ENCODE measurements around the gene PPIF.

The PPIF gene

GRCh38 chr10:79351332-79351731 lies 4.1 kb downstream of the PPIF start:
- H3K36me3 ChIP-seq (ENCODE audit: insufficient read depth, low read length), result peaks cover 65% of the 10 kb centered on the region

GRCh38 chr10:79352035-79352877 lies 5.0 kb downstream of the PPIF start:
- H3K36me3 ChIP-seq (ENCODE audit: insufficient read depth, low read length), result peaks cover 65% of the 10 kb centered on the region
- peaks cover 8% of the 10 kb centered on the region for H3K9me3 ChIP-seq (ENCODE audit: low read length)
- no peak overlapping the region for H2AFZ ChIP-seq (ENCODE audit: low read depth, low read length)

More at GRCh38 chr10:79351332-79351731, 4.1 kb downstream of the PPIF start:
- no peaks in the 10 kb centered on the region for H3K27me3 ChIP-seq (ENCODE audit: insufficient read depth, low read length)
- peaks cover 16% of the 10 kb centered on the region for H3K4me1 ChIP-seq (ENCODE audit: insufficient read depth, low read length)
- peaks cover 8% of the 10 kb centered on the region for H3K9me3 ChIP-seq (ENCODE audit: low read length)
- H3K4me3 ChIP-seq (ENCODE audit: low read length), result no peak overlapping the region
- H2AFZ ChIP-seq (ENCODE audit: low read depth, low read length), result no peak overlapping the region

GRCh38 chr10:79353000-79353406 lies 5.7 kb downstream of the PPIF start:
- Histone ChIP-seq H2AFZ (ENCODE audit: low read depth, low read length) (no peak overlapping the region), H3K4me1 (ENCODE audit: insufficient read depth, low read length) (peaks cover 7% of the 10 kb centered on the region), H3K9me3 (ENCODE audit: low read length) (peaks cover 8% of the 10 kb centered on the region), H3K27me3 (ENCODE audit: insufficient read depth, low read length) (no peaks in the 10 kb centered on the region), H3K4me3 (ENCODE audit: low read length) (no peak overlapping the region), H3K36me3 (ENCODE audit: insufficient read depth, low read length) (peaks cover 65% of the 10 kb centered on the region)

More at GRCh38 chr10:79352035-79352877, 5.0 kb downstream of the PPIF start:
- Histone ChIP-seq H3K4me1 (ENCODE audit: insufficient read depth, low read length) (peaks cover 9% of the 10 kb centered on the region), H3K4me3 (ENCODE audit: low read length) (no peak overlapping the region), H3K27me3 (ENCODE audit: insufficient read depth, low read length) (no peaks in the 10 kb centered on the region)

DNA sequence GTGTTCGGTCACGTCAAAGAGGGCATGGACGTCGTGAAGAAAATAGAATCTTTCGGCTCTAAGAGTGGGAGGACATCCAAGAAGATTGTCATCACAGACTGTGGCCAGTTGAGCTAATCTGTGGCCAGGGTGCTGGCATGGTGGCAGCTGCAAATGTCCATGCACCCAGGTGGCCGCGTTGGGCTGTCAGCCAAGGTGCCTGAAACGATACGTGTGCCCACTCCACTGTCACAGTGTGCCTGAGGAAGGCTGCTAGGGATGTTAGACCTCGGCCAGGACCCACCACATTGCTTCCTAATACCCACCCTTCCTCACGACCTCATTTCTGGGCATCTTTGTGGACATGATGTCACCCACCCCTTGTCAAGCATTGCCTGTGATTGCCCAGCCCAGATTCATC lies 6.5 kb downstream of the PPIF start:
- no peaks in the 10 kb centered on the region for H3K4me1 ChIP-seq (ENCODE audit: insufficient read depth, low read length)
- H3K27me3 ChIP-seq (ENCODE audit: insufficient read depth, low read length), result no peaks in the 10 kb centered on the region
- no peak overlapping the region for H2AFZ ChIP-seq (ENCODE audit: low read depth, low read length)
- peaks cover 65% of the 10 kb centered on the region for H3K36me3 ChIP-seq (ENCODE audit: insufficient read depth, low read length)
- H3K4me3 ChIP-seq (ENCODE audit: low read length), result no peak overlapping the region
- peaks cover 8% of the 10 kb centered on the region for H3K9me3 ChIP-seq (ENCODE audit: low read length)

DNA sequence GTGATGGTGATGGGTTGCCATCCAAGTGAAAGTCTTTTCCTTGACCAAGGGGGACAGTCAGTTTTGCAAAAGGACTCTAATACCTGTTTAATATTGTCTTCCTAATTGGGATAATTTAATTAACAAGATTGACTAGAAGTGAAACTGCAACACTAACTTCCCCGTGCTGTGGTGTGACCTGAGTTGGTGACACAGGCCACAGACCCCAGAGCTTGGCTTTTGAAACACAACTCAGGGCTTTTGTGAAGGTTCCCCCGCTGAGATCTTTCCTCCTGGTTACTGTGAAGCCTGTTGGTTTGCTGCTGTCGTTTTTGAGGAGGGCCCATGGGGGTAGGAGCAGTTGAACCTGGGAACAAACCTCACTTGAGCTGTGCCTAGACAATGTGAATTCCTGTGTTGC lies 6.9 kb downstream of the PPIF start:
- Histone ChIP-seq H3K4me3 (ENCODE audit: low read length) (no peak overlapping the region), H3K27me3 (ENCODE audit: insufficient read depth, low read length) (no peaks in the 10 kb centered on the region), H3K4me1 (ENCODE audit: insufficient read depth, low read length) (no peaks in the 10 kb centered on the region), H3K36me3 (ENCODE audit: insufficient read depth, low read length) (peaks cover 62% of the 10 kb centered on the region), H2AFZ (ENCODE audit: low read depth, low read length) (no peak overlapping the region), H3K9me3 (ENCODE audit: low read length) (peaks cover 8% of the 10 kb centered on the region)

GRCh38 chr10:79354615-79355014 lies 7.3 kb downstream of the PPIF start:
- H3K4me1 ChIP-seq (ENCODE audit: insufficient read depth, low read length), result no peaks in the 10 kb centered on the region
- peaks cover 57% of the 10 kb centered on the region for H3K36me3 ChIP-seq (ENCODE audit: insufficient read depth, low read length)
- H3K4me3 ChIP-seq (ENCODE audit: low read length), result no peak overlapping the region
- peaks cover 8% of the 10 kb centered on the region for H3K9me3 ChIP-seq (ENCODE audit: low read length)
- H3K27me3 ChIP-seq (ENCODE audit: insufficient read depth, low read length), result no peaks in the 10 kb centered on the region
- H2AFZ ChIP-seq (ENCODE audit: low read depth, low read length), result no peak overlapping the region

DNA sequence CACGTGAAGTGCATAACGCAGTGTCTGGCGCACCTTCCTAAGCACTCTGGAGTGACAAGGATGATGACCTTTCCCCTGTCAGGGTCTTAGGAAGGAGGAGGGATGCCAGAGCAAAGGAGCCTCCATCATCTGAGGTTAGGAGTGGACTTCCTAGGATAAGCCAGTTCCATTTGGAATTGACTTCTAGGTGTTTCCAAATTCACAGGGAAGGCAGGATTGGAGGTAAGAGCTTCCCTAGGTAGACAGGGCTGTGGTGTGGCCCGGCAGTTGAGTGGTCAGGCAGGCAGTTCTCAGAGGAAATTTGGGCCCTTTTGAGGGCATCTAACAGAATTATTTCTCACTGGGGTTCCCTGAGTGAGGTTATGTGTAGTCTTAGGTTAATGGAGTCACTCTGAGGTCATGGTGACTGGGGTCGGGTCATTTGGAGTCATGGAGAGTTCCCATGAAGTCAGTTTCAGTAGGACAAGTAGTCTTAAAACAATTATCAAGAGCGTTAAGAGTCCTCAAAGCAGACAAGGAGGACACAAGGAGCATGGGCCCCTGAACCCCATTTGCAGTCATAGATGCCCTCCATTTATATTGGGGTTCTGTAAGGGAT lies 8.2 kb downstream of the PPIF start:
- no peak overlapping the region for H3K4me3 ChIP-seq (ENCODE audit: low read length)
- H3K36me3 ChIP-seq (ENCODE audit: insufficient read depth, low read length), result peaks cover 48% of the 10 kb centered on the region
- no peak overlapping the region for H2AFZ ChIP-seq (ENCODE audit: low read depth, low read length)
- peaks cover 8% of the 10 kb centered on the region for H3K9me3 ChIP-seq (ENCODE audit: low read length)
- H3K4me1 ChIP-seq (ENCODE audit: insufficient read depth, low read length), result no peaks in the 10 kb centered on the region
- no peaks in the 10 kb centered on the region for H3K27me3 ChIP-seq (ENCODE audit: insufficient read depth, low read length)

DNA sequence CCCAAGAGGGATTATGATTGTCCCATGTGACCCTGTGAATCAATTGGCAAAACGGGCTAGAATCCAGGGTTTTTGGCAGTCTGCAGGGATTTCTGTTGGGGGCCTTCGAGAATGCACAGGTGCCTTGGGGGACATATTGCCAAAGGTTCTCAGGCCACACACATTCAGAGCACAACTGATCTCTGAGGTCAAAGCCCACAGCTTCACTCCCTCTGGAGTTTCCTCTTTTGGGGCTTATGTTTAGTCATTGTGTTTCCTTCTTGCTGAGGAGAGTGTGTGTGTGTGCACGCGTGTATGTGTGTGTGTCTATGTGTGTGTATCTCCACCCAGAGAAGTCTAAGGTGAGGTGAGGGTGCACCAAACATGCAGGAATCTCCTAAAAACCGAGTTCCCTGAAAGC lies 8.8 kb downstream of the PPIF start:
- Histone ChIP-seq H3K4me1 (ENCODE audit: insufficient read depth, low read length) (no peaks in the 10 kb centered on the region), H3K27me3 (ENCODE audit: insufficient read depth, low read length) (no peaks in the 10 kb centered on the region), H3K36me3 (ENCODE audit: insufficient read depth, low read length) (peaks cover 43% of the 10 kb centered on the region), H3K9me3 (ENCODE audit: low read length) (peaks cover 8% of the 10 kb centered on the region), H3K4me3 (ENCODE audit: low read length) (no peak overlapping the region), H2AFZ (ENCODE audit: low read depth, low read length) (no peak overlapping the region)

- H3K4me3 ChIP-seq (ENCODE audit: low read length), result no peak overlapping the region
- peaks cover 32% of the 10 kb centered on the region for H3K36me3 ChIP-seq (ENCODE audit: insufficient read depth, low read length)
- no peak overlapping the region for H2AFZ ChIP-seq (ENCODE audit: low read depth, low read length)
- H3K9me3 ChIP-seq (ENCODE audit: low read length), result peaks cover 8% of the 10 kb centered on the region
- H3K27me3 ChIP-seq (ENCODE audit: insufficient read depth, low read length), result no peaks in the 10 kb centered on the region
- H3K4me1 ChIP-seq (ENCODE audit: insufficient read depth, low read length), result no peaks in the 10 kb centered on the region
Observed at GRCh38 chr10:79357180-79357579, 9.9 kb downstream of the PPIF start.

GRCh38 chr10:79358811-79359210 lies 11.5 kb downstream of the PPIF start:
- H3K27me3 ChIP-seq (ENCODE audit: insufficient read depth, low read length), result no peaks in the 10 kb centered on the region
- no peak overlapping the region for H3K4me3 ChIP-seq (ENCODE audit: low read length)
- H3K36me3 ChIP-seq (ENCODE audit: insufficient read depth, low read length), result peaks cover 16% of the 10 kb centered on the region
- H3K4me1 ChIP-seq (ENCODE audit: insufficient read depth, low read length), result no peaks in the 10 kb centered on the region
- H3K9me3 ChIP-seq (ENCODE audit: low read length), result peaks cover 2% of the 10 kb centered on the region
- no peak overlapping the region for H2AFZ ChIP-seq (ENCODE audit: low read depth, low read length)

- Histone ChIP-seq H3K36me3 (ENCODE audit: insufficient read depth, low read length) (peaks cover 4% of the 10 kb centered on the region), H3K4me3 (ENCODE audit: low read length) (no peak overlapping the region), H3K9me3 (ENCODE audit: low read length) (no peaks in the 10 kb centered on the region), H2AFZ (ENCODE audit: low read depth, low read length) (no peak overlapping the region), H3K27me3 (ENCODE audit: insufficient read depth, low read length) (no peaks in the 10 kb centered on the region), H3K4me1 (ENCODE audit: insufficient read depth, low read length) (no peaks in the 10 kb centered on the region)
Observed at GRCh38 chr10:79359816-79360498, 12.7 kb downstream of the PPIF start.

- H3K4me3 ChIP-seq (ENCODE audit: low read length), result no peak overlapping the region
- no peaks in the 10 kb centered on the region for H3K27me3 ChIP-seq (ENCODE audit: insufficient read depth, low read length)
- no peak overlapping the region for H2AFZ ChIP-seq (ENCODE audit: low read depth, low read length)
- no peaks in the 10 kb centered on the region for H3K4me1 ChIP-seq (ENCODE audit: insufficient read depth, low read length)
- H3K9me3 ChIP-seq (ENCODE audit: low read length), result no peaks in the 10 kb centered on the region
- no peaks in the 10 kb centered on the region for H3K36me3 ChIP-seq (ENCODE audit: insufficient read depth, low read length)
Observed at GRCh38 chr10:79360499-79361342, 13.5 kb downstream of the PPIF start.
